ENCODE data around the gene SDK1.

Gene SDK1

GRCh38 chr7:3968234-3968633, 667.2 kb downstream of the SDK1 start:
- H3K4me3 ChIP-seq (ENCODE audit: low read depth, low read length) = no peak overlapping the region
- TF ChIP-seq MAX (IDR thresholded peaks at IDR 0.05; ENCODE audit: low read depth, low read length) (no peak), CTCF (IDR thresholded peaks at IDR 0.05; ENCODE audit: low read depth, low read length) (no peak), POLR2A (IDR thresholded peaks at IDR 0.05; ENCODE audit: extremely low read depth, insufficient read length) (no peak)
- no peak for DNase-seq (ENCODE audit: low read depth)

GRCh38 chr7:3969286-3969685, 668.2 kb downstream of the SDK1 start:
- TF ChIP-seq MAX (IDR thresholded peaks at IDR 0.05; ENCODE audit: low read depth, low read length) (no peak), CTCF (IDR thresholded peaks at IDR 0.05; ENCODE audit: low read depth, low read length) (no peak), MYC (IDR thresholded peaks at IDR 0.05; ENCODE audit: low read depth, low read length) (no peak), POLR2A (IDR thresholded peaks at IDR 0.05; ENCODE audit: extremely low read depth, insufficient read length) (no peak)
- no peak for DNase-seq (ENCODE audit: low read depth)
- no peak overlapping the region for H3K4me3 ChIP-seq (ENCODE audit: low read depth, low read length)

- no peak for DNase-seq (ENCODE audit: low read depth)
- TF ChIP-seq MAX (IDR thresholded peaks at IDR 0.05; ENCODE audit: low read depth, low read length) (no peak), CTCF (IDR thresholded peaks at IDR 0.05; ENCODE audit: low read depth, low read length) (no peak), POLR2A (IDR thresholded peaks at IDR 0.05; ENCODE audit: extremely low read depth, insufficient read length) (no peak), MYC (IDR thresholded peaks at IDR 0.05; ENCODE audit: low read depth, low read length) (no peak)
- H3K4me3 ChIP-seq (ENCODE audit: low read depth, low read length) = no peak overlapping the region
These were observed 670.3 kb downstream of the SDK1 start for GRCh38 chr7:3971323-3971722.

GRCh38 chr7:3973264-3973663, 672.2 kb downstream of the SDK1 start:
- no peak overlapping the region for H3K4me3 ChIP-seq (ENCODE audit: low read depth, low read length)
- TF ChIP-seq CTCF (IDR thresholded peaks at IDR 0.05; ENCODE audit: low read depth, low read length) (no peak), MAX (IDR thresholded peaks at IDR 0.05; ENCODE audit: low read depth, low read length) (no peak), POLR2A (IDR thresholded peaks at IDR 0.05; ENCODE audit: extremely low read depth, insufficient read length) (no peak), MYC (IDR thresholded peaks at IDR 0.05; ENCODE audit: low read depth, low read length) (no peak)
- DNase-seq (ENCODE audit: low read depth) = no peak

- no peak overlapping the region for H3K4me3 ChIP-seq (ENCODE audit: low read depth, low read length)
- no peak for DNase-seq (ENCODE audit: low read depth)
- TF ChIP-seq POLR2A (IDR thresholded peaks at IDR 0.05; ENCODE audit: extremely low read depth, insufficient read length) (no peak), CTCF (IDR thresholded peaks at IDR 0.05; ENCODE audit: low read depth, low read length) (no peak), MAX (IDR thresholded peaks at IDR 0.05; ENCODE audit: low read depth, low read length) (no peak), MYC (IDR thresholded peaks at IDR 0.05; ENCODE audit: low read depth, low read length) (no peak)
These were observed 673.3 kb downstream of the SDK1 start for GRCh38 chr7:3974329-3974728.

- no peak overlapping the region for H3K4me3 ChIP-seq (ENCODE audit: low read depth, low read length)
- DNase-seq (ENCODE audit: low read depth) = no peak
- TF ChIP-seq CTCF (IDR thresholded peaks at IDR 0.05; ENCODE audit: low read depth, low read length) = no peak
- TF ChIP-seq MYC (IDR thresholded peaks at IDR 0.05; ENCODE audit: low read depth, low read length) = no peak
- no peak for TF ChIP-seq POLR2A (IDR thresholded peaks at IDR 0.05; ENCODE audit: extremely low read depth, insufficient read length)
- TF ChIP-seq MAX (IDR thresholded peaks at IDR 0.05; ENCODE audit: low read depth, low read length) = no peak
These were observed 674.3 kb downstream of the SDK1 start for GRCh38 chr7:3975371-3975770.

Measured in NB4 (cell line).